Ovary (tissue), 9 donors: ENCODE data around the gene CCNT2. TPM values are rescaled to one million over a fixed set of nuclear protein-coding genes. Genes with fewer than 3 reads are reported as not detected.

Experiments used
- DNase-seq, 5 donors: peaks; one replicate each; pipeline ENCODE4 v3.0.0-alpha.2; 2019 to 2020
- H3K27ac ChIP-seq, 2 donors: fragments of 200-600 bp; one replicate each; pipeline versions ENCODE4 v1.5.1 to v1.8.0; 2019 to 2022
- H3K27me3 ChIP-seq: fragments of 200-600 bp; one replicate; pipeline ENCODE4 v1.8.0; 2022
- H3K36me3 ChIP-seq: fragments of 200-600 bp; sonication (generic); one replicate; pipeline ENCODE4 v1.5.1; 2019
- H3K4me1 ChIP-seq: one replicate; pipeline ENCODE4 v1.8.1; 2013; ENCODE audit warnings: mild to moderate bottlenecking, moderate library complexity; ENCODE audit not compliant: insufficient read depth
- H3K4me3 ChIP-seq: fragments of 200-600 bp; sonication (generic); one replicate; pipeline ENCODE4 v1.5.1; 2017
- H3K9me3 ChIP-seq, 2 donors: fragments of 200-600 bp in 1 of 2; sonication (generic) in 1 of 2; one replicate each; pipeline versions ENCODE4 v1.5.1 to v1.8.1; 2013 to 2019; ENCODE audit warnings: mild to moderate bottlenecking in 1 of 2, moderate library complexity in 1 of 2
- EP300 ChIP-seq: sonication (generic); formaldehyde crosslinking; IDR thresholded peaks from one replicate; pipeline ENCODE4 v1.6.1; 2017; ENCODE audit warnings: antibody characterized with exemption
- POLR2A ChIP-seq: fragments of 450-650 bp; IDR thresholded peaks from one replicate; pipeline ENCODE4 v1.6.1; 2017; ENCODE audit warnings: antibody characterized with exemption, mild to moderate bottlenecking, moderate library complexity
- WGBS, 3 donors: extraction: QIAGEN DNeasy Blood & Tissue Kit in 1 of 3; methylation state at CpG; one replicate each; pipeline versions ENCODE4 v1.1.5 to v1.1.7; 2013 to 2017; 5-methylcytosine and 5-hydroxymethylcytosine counted together
- intact Hi-C, 4 donors: fragments of 100-400 bp; cut with DNase I; formaldehyde crosslinking; loops; one replicate each; pipeline versions ENCODE4 v1.11.0 to v1.15.1; 2022 to 2023
- polyA plus RNA-seq, 2 donors: library from polyadenylated mRNA; stranded (reverse); fragments of 200-250 nt in 1 of 2; fragments of 350-450 nt in 1 of 2; fragmentation: Illumina TruSeq in 1 of 2; extraction: RNeasy Lipid Tissue Mini Kit (QIAGEN cat#74804) in 1 of 2; gene quantifications; one replicate each; pipeline ENCODE4 v1.2.3, GENCODE V29; 2013 to 2014
- total RNA-seq, 7 donors: library from RNA; depleted of rRNA in 2 of 7; stranded (reverse); fragments of >200 nt in 2 of 7; fragmentation: NEBNext Ultra II Directional in 3 of 7; extraction: Animal tissue kit (Norgen Biotek cat#: 25700) in 3 of 7; gene quantifications; one replicate each; pipeline versions ENCODE4 v1.1.0 to v1.2.4, GENCODE V29; 2016 to 2023
- TF ChIP-seq, protein P1 (sequence below), 3 donors: fragments of 450-650 bp in 2 of 3; fragments of 200-600 bp in 1 of 3; IDR thresholded peaks; one replicate each; pipeline versions ENCODE4 v1.5.1 to v1.8.0; 2016 to 2022; ENCODE audit warnings: antibody characterized with exemption in 3 of 3, mild to moderate bottlenecking in 1 of 3
- donor health status: DM: no; HTN: no; CAD: no; lungs with moderate emphysema.
- donor health status: DM: no; HTN: no; CAD: no.
- donor health status: Bipolar disorder and iron deficiency.
- donor health status: DM: yes; HTN: yes; CAD: no.
- donor health status: DM: no; HTN: no; CAD: no.
- donor health status: DM: yes; HTN: yes; CAD: no.

CCNT2 gene
- total and polyA plus RNA-seq, 9 donors, result 14.0 to 46.5 (median 31.5) TPM

DNA sequence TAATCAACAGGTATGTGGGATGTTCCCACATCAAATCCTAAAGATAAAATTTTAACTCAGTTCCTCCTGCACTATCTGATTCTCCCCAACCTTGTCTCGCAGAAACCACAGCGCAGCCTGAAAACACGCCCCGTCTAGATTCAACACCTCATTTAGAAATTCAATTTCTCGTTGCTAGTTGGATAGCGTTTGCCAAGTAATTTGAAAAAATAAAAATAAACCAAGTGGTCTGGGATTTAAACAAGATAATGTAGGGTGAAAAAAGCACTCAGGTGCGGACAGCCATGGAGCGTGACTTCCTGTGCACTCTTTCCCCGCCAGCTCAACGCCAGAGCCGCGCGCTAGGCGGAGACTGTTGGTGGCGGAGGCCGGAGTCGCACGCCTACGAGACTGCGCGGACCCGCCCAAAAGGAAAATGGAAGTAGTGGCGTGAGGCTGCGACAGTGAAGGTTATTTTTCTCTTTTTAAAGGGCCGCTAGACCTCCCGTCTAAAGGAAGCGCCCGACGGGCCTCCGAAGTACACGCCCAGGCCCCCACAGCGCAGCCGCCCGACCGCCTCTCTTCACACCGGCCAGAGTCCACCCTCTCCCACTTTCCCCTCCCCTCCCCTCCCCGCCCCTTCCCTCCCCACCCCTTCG, 615 bp upstream of the CCNT2 start:
- Histone ChIP-seq H3K27ac (peak overlapping the region; percentile 51 to 94), H3K4me3 (peak overlapping the region; percentile 95), H3K36me3 (no peaks in the 10 kb centered on the region), H3K27me3 (no peaks in the 10 kb centered on the region), H3K4me1 (peaks cover 5% of the 10 kb centered on the region), H3K9me3 (no peaks in the 10 kb centered on the region)
- intact Hi-C loops, result no loop called here
- TF ChIP-seq, protein P1, sequence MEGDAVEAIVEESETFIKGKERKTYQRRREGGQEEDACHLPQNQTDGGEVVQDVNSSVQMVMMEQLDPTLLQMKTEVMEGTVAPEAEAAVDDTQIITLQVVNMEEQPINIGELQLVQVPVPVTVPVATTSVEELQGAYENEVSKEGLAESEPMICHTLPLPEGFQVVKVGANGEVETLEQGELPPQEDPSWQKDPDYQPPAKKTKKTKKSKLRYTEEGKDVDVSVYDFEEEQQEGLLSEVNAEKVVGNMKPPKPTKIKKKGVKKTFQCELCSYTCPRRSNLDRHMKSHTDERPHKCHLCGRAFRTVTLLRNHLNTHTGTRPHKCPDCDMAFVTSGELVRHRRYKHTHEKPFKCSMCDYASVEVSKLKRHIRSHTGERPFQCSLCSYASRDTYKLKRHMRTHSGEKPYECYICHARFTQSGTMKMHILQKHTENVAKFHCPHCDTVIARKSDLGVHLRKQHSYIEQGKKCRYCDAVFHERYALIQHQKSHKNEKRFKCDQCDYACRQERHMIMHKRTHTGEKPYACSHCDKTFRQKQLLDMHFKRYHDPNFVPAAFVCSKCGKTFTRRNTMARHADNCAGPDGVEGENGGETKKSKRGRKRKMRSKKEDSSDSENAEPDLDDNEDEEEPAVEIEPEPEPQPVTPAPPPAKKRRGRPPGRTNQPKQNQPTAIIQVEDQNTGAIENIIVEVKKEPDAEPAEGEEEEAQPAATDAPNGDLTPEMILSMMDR (IDR thresholded peaks at IDR 0.05), result peak; percentile 16 to 58 (median 40)
- peak; percentile 39 for TF ChIP-seq POLR2A
- no peak for TF ChIP-seq EP300
- DNase-seq, result peak in 1 of 5 donors; percentile 14
- WGBS, 3 donors, result 0 to 1% (median 0%) methylated on average over 37 to 38 of the region's 38 CpGs

DNA sequence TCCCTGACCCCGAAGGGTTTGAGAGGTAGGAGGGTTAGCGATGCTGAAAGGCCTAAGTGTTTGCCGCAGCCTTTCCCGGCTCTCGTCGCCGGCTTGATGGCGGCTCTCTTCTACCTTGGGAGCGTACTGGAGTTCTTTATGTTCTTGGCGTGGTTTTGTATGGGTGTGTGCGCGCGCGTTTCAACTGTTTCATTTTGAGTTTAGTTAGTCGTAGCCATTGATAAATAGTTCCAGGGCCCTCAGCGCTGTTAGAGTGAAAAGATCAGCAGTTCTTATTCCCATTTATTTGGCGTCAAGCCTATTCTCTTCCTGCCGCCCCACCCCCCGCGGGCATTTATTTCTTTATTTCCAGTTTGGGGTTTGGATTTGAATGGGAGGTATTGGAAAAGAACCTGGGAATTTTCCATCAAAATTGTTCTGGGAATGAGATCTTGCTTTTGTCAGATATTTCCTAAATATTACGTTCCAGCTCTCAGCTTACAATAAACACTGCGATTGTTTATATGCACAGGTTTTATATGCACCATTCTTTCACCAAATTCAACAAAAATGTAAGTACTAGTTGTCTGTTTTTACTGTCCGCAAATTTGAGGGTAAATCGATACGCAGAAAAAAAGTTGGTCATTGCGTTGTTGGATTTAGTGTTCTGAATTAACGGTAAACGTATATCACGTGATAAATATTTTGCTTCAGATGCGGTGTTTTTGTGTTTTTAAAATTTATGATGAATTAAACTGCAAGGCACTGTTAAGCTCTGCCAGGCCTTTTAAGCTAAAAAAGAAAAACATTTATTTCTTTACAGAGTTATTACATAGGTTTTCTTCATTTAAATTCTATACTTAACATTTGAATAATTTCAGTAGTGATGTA, 954 bp downstream of the CCNT2 start:
- WGBS, 3 donors, result 1% methylated on average over 30 of the region's 30 CpGs
- Histone ChIP-seq H3K27me3 (no peaks in the 10 kb centered on the region), H3K9me3 (no peaks in the 10 kb centered on the region), H3K27ac (peak overlapping the region; percentile 17 to 94), H3K4me1 (peaks cover 5% of the 10 kb centered on the region), H3K4me3 (peak overlapping the region; percentile 95), H3K36me3 (no peaks in the 10 kb centered on the region)
- intact Hi-C loops, result no loop called here
- peak in 2 of 5 donors; percentile 16 to 28 for DNase-seq
- TF ChIP-seq, protein P1 (IDR thresholded peaks at IDR 0.05), result no peak
- TF ChIP-seq EP300, result no peak
- no peak for TF ChIP-seq POLR2A

DNA sequence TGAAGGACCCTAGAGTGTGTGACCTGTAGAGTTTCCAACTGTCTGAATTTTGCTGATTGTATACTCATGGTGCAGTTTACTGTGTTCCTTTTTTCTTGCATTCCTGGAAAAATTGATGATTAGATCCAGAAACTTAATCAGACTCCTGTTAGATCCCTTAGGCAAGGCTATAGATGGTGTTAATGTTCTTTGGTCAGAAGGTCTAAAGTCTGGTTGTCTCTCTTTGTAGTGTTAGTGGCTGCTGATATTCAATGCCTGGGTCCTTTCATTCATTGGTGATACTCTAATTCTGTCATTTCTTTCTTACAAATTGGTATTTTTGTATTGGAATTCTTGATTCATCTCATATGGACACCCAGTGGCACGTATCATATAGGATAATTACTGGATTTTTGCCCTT, 6.3 kb downstream of the CCNT2 start:
- Histone ChIP-seq H3K27ac (no peak overlapping the region), H3K27me3 (no peaks in the 10 kb centered on the region), H3K36me3 (no peaks in the 10 kb centered on the region), H3K4me3 (no peak overlapping the region), H3K4me1 (peaks cover 13% of the 10 kb centered on the region), H3K9me3 (no peaks in the 10 kb centered on the region)
- TF ChIP-seq EP300 (no peak), POLR2A (no peak)
- TF ChIP-seq, protein P1 (IDR thresholded peaks at IDR 0.05), result no peak
- no peak for DNase-seq
- intact Hi-C loops, result no loop called here
- 92 to 97% (median 97%) methylated on average over 1 of the region's 1 CpG for WGBS, 3 donors

DNA sequence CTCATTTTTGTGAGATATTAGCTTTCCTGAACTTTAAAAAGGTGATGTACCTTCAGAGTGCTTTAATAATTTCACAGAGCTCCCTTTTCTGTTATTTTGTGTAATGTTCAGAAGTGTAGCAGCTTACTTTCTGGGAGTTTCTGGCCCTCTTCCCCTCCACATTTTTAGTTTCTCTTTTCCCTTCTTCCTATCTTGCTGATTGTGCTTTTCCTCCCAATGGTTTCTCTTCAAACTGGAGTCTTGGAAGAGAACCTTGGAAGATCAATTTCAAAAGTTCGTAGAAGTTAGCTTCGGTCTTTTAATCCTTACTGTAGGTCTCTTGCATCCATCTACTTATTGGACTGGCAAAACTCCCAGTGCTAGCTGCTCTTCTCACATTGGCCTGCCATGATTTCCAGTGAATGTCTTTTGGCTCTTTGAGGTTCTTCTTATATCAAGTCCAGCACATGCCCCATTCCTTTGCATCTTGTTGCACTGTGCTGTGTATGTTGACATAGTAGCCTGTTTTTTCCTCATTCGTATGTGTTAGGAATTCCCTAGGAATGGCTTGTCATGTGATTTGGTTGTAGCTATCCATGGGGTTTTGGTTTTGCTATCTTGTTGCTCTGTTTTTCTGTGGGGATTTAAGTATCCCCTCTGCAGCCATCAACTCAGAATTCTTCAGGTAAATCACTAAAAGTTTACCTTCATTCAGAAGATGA, 7.8 kb downstream of the CCNT2 start:
- H3K9me3 ChIP-seq, result no peaks in the 10 kb centered on the region
- WGBS, 3 donors, result 56 to 68% (median 62%) methylated on average over 3 of the region's 3 CpGs
- H3K27me3 ChIP-seq, result no peaks in the 10 kb centered on the region
- peaks cover 11% of the 10 kb centered on the region for H3K4me1 ChIP-seq
- no peak for DNase-seq
- H3K27ac ChIP-seq, result no peak overlapping the region
- intact Hi-C loops, result no loop called here
- TF ChIP-seq POLR2A (no peak), EP300 (no peak)
- TF ChIP-seq, protein P1 (IDR thresholded peaks at IDR 0.05), result no peak
- no peak overlapping the region for H3K4me3 ChIP-seq
- no peaks in the 10 kb centered on the region for H3K36me3 ChIP-seq
